MCF 10A (cell line): Measurements from ENCODE around the gene LRPAP1. TPM values are rescaled to one million over a fixed set of nuclear protein-coding genes. Genes with fewer than 3 reads are reported as not detected.

Experiments used
- BruUV-seq: library from RNA; stranded (reverse); fragments of 400-500 nt; replicated peaks from 2 replicates; lab custom pipeline; 2021; lab: Mats Ljungman, UMichigan
- CTCF ChIA-PET: fragments of 300-600 bp; sonication (Branson Sonifier 250); formaldehyde crosslinking; extraction: SDS; loops from one replicate; lab custom pipeline; 2021; ENCODE audit warnings: antibody characterized with exemption, inconsistent platforms; lab: Yijun Ruan, JAX
- POLR2A ChIA-PET: fragments of 300-600, 350-650 bp; sonication (Branson Sonifier 250); formaldehyde crosslinking; extraction: SDS; loops from one replicate; lab custom pipeline; 2020; ENCODE audit warnings: antibody characterized with exemption, inconsistent platforms; lab: Yijun Ruan, JAX
- DNase-seq: peaks from one replicate; pipeline ENCODE4 v3.0.0-alpha.2; 2018; ENCODE audit not compliant: unreplicated experiment
- H3K27ac Mint-ChIP-seq: one replicate; pipeline ENCODE4 v1.8.0; 2022; ENCODE audit warnings: mild to moderate bottlenecking, low read depth, mixed read lengths; ENCODE audit not compliant: unreplicated experiment
- H3K27me3 Mint-ChIP-seq: one replicate; pipeline ENCODE4 v1.8.0; 2022; ENCODE audit warnings: mixed read lengths; ENCODE audit not compliant: insufficient read depth, unreplicated experiment
- H3K36me3 Mint-ChIP-seq: one replicate; pipeline ENCODE4 v1.8.0; 2022; ENCODE audit warnings: mild to moderate bottlenecking, moderate library complexity, mixed read lengths; ENCODE audit not compliant: insufficient read depth, unreplicated experiment
- H3K4me1 Mint-ChIP-seq: one replicate; pipeline ENCODE4 v1.8.0; 2022; ENCODE audit warnings: mixed read lengths; ENCODE audit not compliant: insufficient read depth, unreplicated experiment
- H3K4me3 Mint-ChIP-seq: one replicate; pipeline ENCODE4 v1.8.0; 2022; ENCODE audit warnings: mild to moderate bottlenecking, moderate library complexity, mixed read lengths; ENCODE audit not compliant: unreplicated experiment
- H3K9me3 Mint-ChIP-seq: one replicate; pipeline ENCODE4 v1.8.0; 2022; ENCODE audit warnings: mixed read lengths; ENCODE audit not compliant: unreplicated experiment
- CTCF ChIP-seq: fragments of 200-600 bp; IDR thresholded peaks from one replicate; pipeline ENCODE4 v1.8.0; 2022; ENCODE audit warnings: antibody characterized with exemption, mild to moderate bottlenecking; ENCODE audit not compliant: unreplicated experiment
- intact Hi-C: fragments of 100-400 bp; cut with micrococcal nuclease; formaldehyde crosslinking; loops from 2 replicates; pipeline ENCODE4 v1.14.1; 2022
- total RNA-seq: library from RNA; stranded (reverse); gene quantifications from 2 replicates; pipeline ENCODE4 v1.2.3, GENCODE V29; 2022

LRPAP1 gene
- total RNA-seq, 1 experiment from 2014 or later, result 93.6 TPM

- no peaks in the 10 kb centered on the region for H3K27me3 Mint-ChIP-seq
- H3K36me3 Mint-ChIP-seq, result peaks cover 41% of the 10 kb centered on the region
- H3K27ac Mint-ChIP-seq, result no peak overlapping the region
- peaks cover 8% of the 10 kb centered on the region for H3K4me1 Mint-ChIP-seq
- no TSS peak for BruUV-seq
- intact Hi-C loops, result no loop called here
- no peaks in the 10 kb centered on the region for H3K9me3 Mint-ChIP-seq
- H3K4me3 Mint-ChIP-seq, result no peak overlapping the region
- CTCF ChIA-PET, result no interaction called here
- POLR2A ChIA-PET, result interaction anchor here (0.6 kb wide), 1 partner anchor 744 kb away, joined by 4 read pairs; no protein-coding TSS in a partner anchor
- no peak for DNase-seq
- no peak for TF ChIP-seq CTCF
Observed at GRCh38 chr4:3525532-3526430, 6.4 kb downstream of the LRPAP1 start.

- POLR2A ChIA-PET, result no interaction called here
- no peaks in the 10 kb centered on the region for H3K9me3 Mint-ChIP-seq
- H3K4me3 Mint-ChIP-seq, result no peak overlapping the region
- CTCF ChIA-PET, result no interaction called here
- TF ChIP-seq CTCF, result no peak
- peaks cover 47% of the 10 kb centered on the region for H3K36me3 Mint-ChIP-seq
- BruUV-seq, result no TSS peak
- intact Hi-C loops, result no loop called here
- no peaks in the 10 kb centered on the region for H3K27me3 Mint-ChIP-seq
- no peak for DNase-seq
- H3K27ac Mint-ChIP-seq, result no peak overlapping the region
- H3K4me1 Mint-ChIP-seq, result peaks cover 2% of the 10 kb centered on the region
Observed at GRCh38 chr4:3524920-3525319, 7.3 kb downstream of the LRPAP1 start.

GRCh38 chr4:3524349-3524748 lies 7.9 kb downstream of the LRPAP1 start:
- Mint-ChIP-seq H3K36me3 (peaks cover 47% of the 10 kb centered on the region), H3K9me3 (no peaks in the 10 kb centered on the region), H3K4me3 (no peak overlapping the region), H3K27ac (no peak overlapping the region), H3K27me3 (no peaks in the 10 kb centered on the region), H3K4me1 (no peaks in the 10 kb centered on the region)
- BruUV-seq, result no TSS peak
- no peak for DNase-seq
- intact Hi-C loops, result no loop called here
- POLR2A ChIA-PET, result no interaction called here
- no peak for TF ChIP-seq CTCF
- CTCF ChIA-PET, result no interaction called here

- POLR2A ChIA-PET, result no interaction called here
Observed at GRCh38 chr4:3523628-3524221, 8.5 kb downstream of the LRPAP1 start.

More at GRCh38 chr4:3523628-3524221, 8.5 kb downstream of the LRPAP1 start:
- DNase-seq, result no peak
- Mint-ChIP-seq H3K27ac (no peak overlapping the region), H3K9me3 (no peaks in the 10 kb centered on the region), H3K36me3 (peaks cover 41% of the 10 kb centered on the region), H3K4me3 (no peak overlapping the region), H3K27me3 (no peaks in the 10 kb centered on the region), H3K4me1 (no peaks in the 10 kb centered on the region)
- BruUV-seq, result no TSS peak
- TF ChIP-seq CTCF, result no peak
- CTCF ChIA-PET, result no interaction called here
- intact Hi-C loops, result no loop called here
